Esophagus squamous epithelium (tissue), 5 donors: ENCODE results near the gene ZNF410. TPM values are rescaled to one million over a fixed set of nuclear protein-coding genes. Genes with fewer than 3 reads are reported as not detected.

ENCODE experiments used
- DNase-seq: peaks from one replicate; lab custom pipeline; 2025; lab: John Stamatoyannopoulos, UW
- H3K27ac ChIP-seq, 4 donors: fragments of 200-600 bp; sonication (generic); one replicate each; pipeline ENCODE4 v1.5.1; 2016 to 2019; ENCODE audit warnings: mild to moderate bottlenecking in 1 of 4
- H3K27me3 ChIP-seq, 4 donors: fragments of 200-600 bp; sonication (generic); 1 replicate in 3 of 4; 2 replicates in 1 of 4; pipeline versions ENCODE4 v1.5.1 to v1.6.0; 2017 to 2021; ENCODE audit warnings: antibody characterized with exemption in 1 of 4
- H3K36me3 ChIP-seq, 3 donors: fragments of 200-600 bp; sonication (generic); one replicate each; pipeline ENCODE4 v1.5.1; 2016 to 2019
- H3K4me1 ChIP-seq, 3 donors: fragments of 200-600 bp; sonication (generic); one replicate each; pipeline ENCODE4 v1.5.1; 2017 to 2019
- H3K4me3 ChIP-seq, 4 donors: fragments of 200-600 bp; sonication (generic); 1 replicate in 3 of 4; 2 replicates in 1 of 4; pipeline ENCODE4 v1.5.1; 2016 to 2019; ENCODE audit warnings: mild to moderate bottlenecking in 2 of 4, moderate library complexity in 1 of 4
- H3K9me3 ChIP-seq, 3 donors: fragments of 200-600 bp; sonication (generic); one replicate each; pipeline ENCODE4 v1.5.1; 2016 to 2019
- CTCF ChIP-seq, 6 experiments: fragments of 450-650 bp in 4 of 6; fragments of 200-600 bp in 2 of 6; sonication (generic) in 2 of 6; IDR thresholded peaks; one replicate each; pipeline ENCODE4 v1.5.1; 2016 to 2019; ENCODE audit warnings: antibody characterized with exemption in 6 of 6, mild to moderate bottlenecking in 4 of 6, moderate library complexity in 4 of 6
- POLR2A ChIP-seq, 4 donors: fragments of 450-650 bp; IDR thresholded peaks; one replicate each; pipeline ENCODE4 v1.6.1; 2017; ENCODE audit warnings: antibody characterized with exemption in 4 of 4, mild to moderate bottlenecking in 4 of 4, moderate library complexity in 3 of 4
- WGBS, 2 donors: methylation state at CpG; one replicate each; pipeline ENCODE4 v1.1.5; 2018; 5-methylcytosine and 5-hydroxymethylcytosine counted together
- intact Hi-C: fragments of 100-400 bp; cut with DNase I; formaldehyde crosslinking; loops from one replicate; pipeline ENCODE4 v1.15.0; 2022
- total RNA-seq, 4 donors: library from RNA; depleted of rRNA; stranded (reverse); fragments of >200 nt; gene quantifications; one replicate each; pipeline ENCODE4 v1.1.0, GENCODE V29; 2016
- donor health status: DM: yes; HTN: yes; CAD: no.

Gene ZNF410
- total RNA-seq, 4 donors from 2014 or later: 37.8 to 52.3 (median 38.1) TPM

- peaks cover 7 to 83% (median 29%) of the 10 kb centered on the region in 3 donors for H3K36me3 ChIP-seq
- DNase-seq: no peak
- TF ChIP-seq POLR2A (IDR thresholded peaks at IDR 0.05) (no peak), CTCF (IDR thresholded peaks at IDR 0.05) (no peak)
- H3K27ac ChIP-seq: no peak overlapping the region
- no peaks in the 10 kb centered on the region for H3K27me3 ChIP-seq
- H3K4me1 ChIP-seq: peaks cover 0 to 11% (median 5%) of the 10 kb centered on the region in 3 donors
- intact Hi-C loops: no loop called here
- no peaks in the 10 kb centered on the region for H3K9me3 ChIP-seq
- 83 to 85% methylated on average over 3 to 5 of the region's 5 CpGs for WGBS, 2 donors
- H3K4me3 ChIP-seq: no peak overlapping the region
Observed at GRCh38 chr14:73955674-73956073, 69.0 kb downstream of the ZNF410 start.

- H3K36me3 ChIP-seq: peaks cover 7 to 100% (median 49%) of the 10 kb centered on the region in 3 donors
- H3K9me3 ChIP-seq: no peaks in the 10 kb centered on the region
- H3K27me3 ChIP-seq: no peaks in the 10 kb centered on the region
- H3K27ac ChIP-seq: no peak overlapping the region
- no peak overlapping the region for H3K4me3 ChIP-seq
- no peaks in the 10 kb centered on the region for H3K4me1 ChIP-seq
- TF ChIP-seq CTCF (IDR thresholded peaks at IDR 0.05) (no peak), POLR2A (IDR thresholded peaks at IDR 0.05) (no peak)
- intact Hi-C loops: no loop called here
- DNase-seq: no peak
Observed at GRCh38 chr14:73958591-73958990, 71.9 kb downstream of the ZNF410 start.

DNA sequence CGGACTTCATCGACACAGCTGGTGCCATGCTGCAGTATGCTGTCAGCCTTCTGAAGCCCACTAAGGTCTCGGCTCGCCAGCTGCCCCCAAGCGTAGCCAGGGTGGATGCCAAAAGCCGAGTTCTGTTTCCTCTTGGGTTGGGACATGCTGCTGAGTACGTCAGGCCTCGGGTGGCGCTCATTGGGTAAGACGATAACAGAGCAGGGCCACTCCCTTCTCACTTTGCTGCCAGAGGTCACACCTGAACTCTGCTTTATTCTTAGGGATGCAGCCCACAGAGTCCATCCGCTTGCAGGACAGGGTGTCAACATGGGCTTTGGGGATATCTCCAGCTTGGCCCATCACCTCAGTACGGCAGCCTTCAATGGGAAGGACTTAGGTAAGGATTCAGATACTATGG lies 74.5 kb downstream of the ZNF410 start:
- TF ChIP-seq CTCF (IDR thresholded peaks at IDR 0.05) (no peak), POLR2A (IDR thresholded peaks at IDR 0.05) (no peak)
- Histone ChIP-seq H3K27ac (no peak overlapping the region), H3K4me3 (no peak overlapping the region), H3K27me3 (no peaks in the 10 kb centered on the region), H3K4me1 (no peaks in the 10 kb centered on the region), H3K9me3 (no peaks in the 10 kb centered on the region), H3K36me3 (peaks cover 7 to 99% (median 48%) of the 10 kb centered on the region in 3 donors)
- DNase-seq: no peak
- 89 to 98% methylated on average over 5 to 7 of the region's 12 CpGs for WGBS, 2 donors
- intact Hi-C loops: no loop called here

DNA sequence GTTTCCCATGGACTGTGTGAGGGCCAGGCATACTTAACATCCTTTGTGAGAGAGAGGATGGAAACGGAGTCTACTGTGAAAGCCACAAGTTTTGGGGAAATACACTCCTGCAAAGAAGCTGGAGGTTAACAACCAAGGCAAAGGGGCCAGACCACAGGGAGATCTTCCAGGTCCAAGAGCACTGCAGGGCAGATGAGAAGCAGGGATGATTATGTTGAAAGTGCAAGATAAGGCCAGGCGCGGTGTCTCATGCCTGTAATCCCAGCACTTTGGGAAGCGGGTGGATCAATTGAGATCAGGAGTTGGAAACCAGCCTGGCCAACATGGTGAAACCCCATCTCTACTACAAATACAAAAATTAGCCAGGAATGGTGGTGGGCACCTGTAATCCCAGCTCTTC lies 78.6 kb downstream of the ZNF410 start:
- H3K27ac ChIP-seq: no peak overlapping the region
- H3K27me3 ChIP-seq: no peaks in the 10 kb centered on the region
- TF ChIP-seq POLR2A (IDR thresholded peaks at IDR 0.05) (no peak), CTCF (IDR thresholded peaks at IDR 0.05) (no peak)
- intact Hi-C loops: no loop called here
- WGBS, 2 donors: 86 to 95% methylated on average over 4 of the region's 4 CpGs
- H3K4me1 ChIP-seq: no peaks in the 10 kb centered on the region
- no peaks in the 10 kb centered on the region for H3K9me3 ChIP-seq
- peaks cover 6 to 99% (median 33%) of the 10 kb centered on the region in 3 donors for H3K36me3 ChIP-seq
- no peak overlapping the region for H3K4me3 ChIP-seq
- DNase-seq: no peak

DNA sequence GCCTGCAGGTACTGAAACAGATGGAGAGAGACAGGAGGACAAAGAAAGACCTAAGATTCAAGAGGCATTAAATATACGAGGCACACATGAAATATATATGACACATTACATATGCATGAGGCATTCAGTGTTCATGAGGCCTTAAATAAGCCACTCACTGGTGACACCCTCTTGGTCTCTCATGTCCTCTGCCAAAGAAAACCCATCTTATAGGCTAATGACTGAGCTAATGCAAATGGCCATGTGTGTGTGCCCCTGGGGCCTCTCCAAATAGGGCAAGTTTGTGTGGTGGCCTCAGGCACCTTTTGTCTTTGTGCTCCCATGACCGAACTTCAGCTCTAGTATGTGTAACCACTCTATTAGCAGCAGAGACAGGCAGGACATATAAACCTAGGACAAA lies 82.2 kb downstream of the ZNF410 start:
- DNase-seq: no peak
- Histone ChIP-seq H3K36me3 (peaks cover 6 to 99% (median 18%) of the 10 kb centered on the region in 3 donors), H3K27me3 (no peaks in the 10 kb centered on the region), H3K4me1 (no peaks in the 10 kb centered on the region), H3K4me3 (no peak overlapping the region), H3K9me3 (no peaks in the 10 kb centered on the region), H3K27ac (no peak overlapping the region)
- TF ChIP-seq CTCF (IDR thresholded peaks at IDR 0.05): no peak
- TF ChIP-seq POLR2A (IDR thresholded peaks at IDR 0.05): no peak
- intact Hi-C loops: no loop called here
- 79 to 89% methylated on average over 2 of the region's 2 CpGs for WGBS, 2 donors
